MCF 10A (cell line): ENCODE results near the gene GSTCD. TPM values are rescaled to one million over a fixed set of nuclear protein-coding genes. Genes with fewer than 3 reads are reported as not detected.

ENCODE experiments used
- BruUV-seq: library from RNA; stranded (reverse); fragments of 400-500 nt; replicated peaks from 2 replicates; lab custom pipeline; 2021; lab: Mats Ljungman, UMichigan
- CTCF ChIA-PET: fragments of 300-600 bp; sonication (Branson Sonifier 250); formaldehyde crosslinking; extraction: SDS; loops from one replicate; lab custom pipeline; 2021; ENCODE audit warnings: antibody characterized with exemption, inconsistent platforms; lab: Yijun Ruan, JAX
- POLR2A ChIA-PET: fragments of 300-600, 350-650 bp; sonication (Branson Sonifier 250); formaldehyde crosslinking; extraction: SDS; loops from one replicate; lab custom pipeline; 2020; ENCODE audit warnings: antibody characterized with exemption, inconsistent platforms; lab: Yijun Ruan, JAX
- DNase-seq: peaks from one replicate; pipeline ENCODE4 v3.0.0-alpha.2; 2018; ENCODE audit not compliant: unreplicated experiment
- H3K27ac Mint-ChIP-seq: one replicate; pipeline ENCODE4 v1.8.0; 2022; ENCODE audit warnings: mild to moderate bottlenecking, low read depth, mixed read lengths; ENCODE audit not compliant: unreplicated experiment
- H3K27me3 Mint-ChIP-seq: one replicate; pipeline ENCODE4 v1.8.0; 2022; ENCODE audit warnings: mixed read lengths; ENCODE audit not compliant: insufficient read depth, unreplicated experiment
- H3K36me3 Mint-ChIP-seq: one replicate; pipeline ENCODE4 v1.8.0; 2022; ENCODE audit warnings: mild to moderate bottlenecking, moderate library complexity, mixed read lengths; ENCODE audit not compliant: insufficient read depth, unreplicated experiment
- H3K4me1 Mint-ChIP-seq: one replicate; pipeline ENCODE4 v1.8.0; 2022; ENCODE audit warnings: mixed read lengths; ENCODE audit not compliant: insufficient read depth, unreplicated experiment
- H3K4me3 Mint-ChIP-seq: one replicate; pipeline ENCODE4 v1.8.0; 2022; ENCODE audit warnings: mild to moderate bottlenecking, moderate library complexity, mixed read lengths; ENCODE audit not compliant: unreplicated experiment
- H3K9me3 Mint-ChIP-seq: one replicate; pipeline ENCODE4 v1.8.0; 2022; ENCODE audit warnings: mixed read lengths; ENCODE audit not compliant: unreplicated experiment
- CTCF ChIP-seq: fragments of 200-600 bp; IDR thresholded peaks from one replicate; pipeline ENCODE4 v1.8.0; 2022; ENCODE audit warnings: antibody characterized with exemption, mild to moderate bottlenecking; ENCODE audit not compliant: unreplicated experiment
- intact Hi-C: fragments of 100-400 bp; cut with micrococcal nuclease; formaldehyde crosslinking; loops from 2 replicates; pipeline ENCODE4 v1.14.1; 2022
- total RNA-seq: library from RNA; stranded (reverse); gene quantifications from 2 replicates; pipeline ENCODE4 v1.2.3, GENCODE V29; 2022

GSTCD gene
- total RNA-seq, 1 experiment from 2014 or later = 16.3 TPM

GRCh38 chr4:105870963-105871362 lies 162.4 kb downstream of the GSTCD start:
- POLR2A ChIA-PET = interaction anchor here (0.5 kb wide), 1 partner anchor 181 kb away, joined by 3 read pairs; no protein-coding TSS in a partner anchor
- peaks cover 7% of the 10 kb centered on the region for H3K9me3 Mint-ChIP-seq
- H3K36me3 Mint-ChIP-seq = no peaks in the 10 kb centered on the region
- DNase-seq = no peak
- no peak for TF ChIP-seq CTCF
- H3K27ac Mint-ChIP-seq = no peak overlapping the region
- no peaks in the 10 kb centered on the region for H3K27me3 Mint-ChIP-seq
- no peaks in the 10 kb centered on the region for H3K4me1 Mint-ChIP-seq
- intact Hi-C loops = no loop called here
- no peak overlapping the region for H3K4me3 Mint-ChIP-seq
- CTCF ChIA-PET = no interaction called here
- BruUV-seq = no TSS peak

GRCh38 chr4:105871997-105872396 lies 163.4 kb downstream of the GSTCD start:
- no peak for TF ChIP-seq CTCF
- ChIA-PET POLR2A (no interaction called here), CTCF (interaction anchor here (0.6 to 1.0 kb wide), 2 partner anchors 158 to 1178 kb away, joined by 3 to 5 read pairs; no protein-coding TSS in a partner anchor)
- no TSS peak for BruUV-seq
- Mint-ChIP-seq H3K9me3 (peaks cover 7% of the 10 kb centered on the region), H3K27me3 (no peaks in the 10 kb centered on the region), H3K4me1 (no peaks in the 10 kb centered on the region), H3K27ac (no peak overlapping the region), H3K36me3 (no peaks in the 10 kb centered on the region), H3K4me3 (no peak overlapping the region)
- no peak for DNase-seq
- intact Hi-C loops = no loop called here

GRCh38 chr4:105875233-105875632 lies 166.6 kb downstream of the GSTCD start:
- Mint-ChIP-seq H3K4me3 (no peak overlapping the region), H3K9me3 (no peaks in the 10 kb centered on the region), H3K4me1 (no peaks in the 10 kb centered on the region), H3K27me3 (no peaks in the 10 kb centered on the region), H3K27ac (no peak overlapping the region), H3K36me3 (no peaks in the 10 kb centered on the region)
- DNase-seq = no peak
- POLR2A ChIA-PET = interaction anchor here (1.1 kb wide), 1 partner anchor 22 kb away, joined by 4 read pairs; no protein-coding TSS in a partner anchor
- intact Hi-C loops = no loop called here
- CTCF ChIA-PET = interaction anchor here (0.7 to 0.9 kb wide), 2 partner anchors 16 to 17 kb away, joined by 3 read pairs; no protein-coding TSS in a partner anchor
- no peak for TF ChIP-seq CTCF
- BruUV-seq = no TSS peak

GRCh38 chr4:105878668-105879067 lies 170.1 kb downstream of the GSTCD start:
- H3K36me3 Mint-ChIP-seq = no peaks in the 10 kb centered on the region
- DNase-seq = no peak
- no peak overlapping the region for H3K4me3 Mint-ChIP-seq
- no peaks in the 10 kb centered on the region for H3K9me3 Mint-ChIP-seq
- ChIA-PET CTCF (interaction anchor here (0.6 kb wide), 1 partner anchor 18 kb away, joined by 6 read pairs; no protein-coding TSS in a partner anchor), POLR2A (no interaction called here)
- no peak for TF ChIP-seq CTCF
- intact Hi-C loops = no loop called here
- no peak overlapping the region for H3K27ac Mint-ChIP-seq
- no peaks in the 10 kb centered on the region for H3K27me3 Mint-ChIP-seq
- BruUV-seq = no TSS peak
- H3K4me1 Mint-ChIP-seq = no peaks in the 10 kb centered on the region
